Kidney tubule cell (primary cell): Measurements from ENCODE around the gene KIF14.

Source experiments
- DNase-seq: peaks from one replicate; pipeline ENCODE4 v3.0.0-alpha.2; 2018; ENCODE audit warnings: low spot score

The KIF14 gene

GRCh38 chr1:200620273-200621131, at the start of gene KIF14:
Gene KIF14, minus strand, starts transcription at chr1:200620751. Its CDS starts 2,028 bp downstream, at chr1:200618723.
- DNase-seq: peak; percentile 92

- DNase-seq: peak; percentile 97
Observed at GRCh38 chr1:200669314-200670241, 49.0 kb upstream of the KIF14 start, which contains the start of gene DDX59. Gene DDX59, minus strand, starts transcription at chr1:200669907. Its CDS starts 3,167 bp downstream, at chr1:200666740.

GRCh38 chr1:200668514-200669313, 48.2 kb upstream of the KIF14 start:
- DNase-seq: no peak

- DNase-seq: no peak
Observed at GRCh38 chr1:200666309-200666708, 45.8 kb upstream of the KIF14 start.

- DNase-seq: no peak
Observed at GRCh38 chr1:200665861-200666260, 45.3 kb upstream of the KIF14 start.

GRCh38 chr1:200660719-200661118, 40.2 kb upstream of the KIF14 start:
- DNase-seq: no peak

GRCh38 chr1:200659269-200659668, 38.7 kb upstream of the KIF14 start:
- peak; percentile 96 for DNase-seq

- DNase-seq: no peak
Observed at GRCh38 chr1:200658037-200658818, 37.7 kb upstream of the KIF14 start.

- peak; percentile 57 for DNase-seq
Observed at GRCh38 chr1:200654660-200655059, 34.1 kb upstream of the KIF14 start.

- no peak for DNase-seq
Observed at GRCh38 chr1:200653022-200653462, 32.5 kb upstream of the KIF14 start.

- no peak for DNase-seq
Observed at GRCh38 chr1:200652378-200652777, 31.8 kb upstream of the KIF14 start.

GRCh38 chr1:200646515-200646914, 26.0 kb upstream of the KIF14 start:
- DNase-seq: no peak

- DNase-seq: no peak
Observed at GRCh38 chr1:200644021-200644420, 23.5 kb upstream of the KIF14 start.

- no peak for DNase-seq
Observed at GRCh38 chr1:200642481-200642880, 21.9 kb upstream of the KIF14 start.

- no peak for DNase-seq
Observed at GRCh38 chr1:200640963-200641401, 20.4 kb upstream of the KIF14 start.

- no peak for DNase-seq
Observed at GRCh38 chr1:200640373-200640962, 19.9 kb upstream of the KIF14 start.

GRCh38 chr1:200638073-200638472, 17.5 kb upstream of the KIF14 start:
- no peak for DNase-seq

GRCh38 chr1:200636681-200637080, 16.1 kb upstream of the KIF14 start:
- DNase-seq: no peak

- DNase-seq: no peak
Observed at GRCh38 chr1:200634261-200635122, 13.9 kb upstream of the KIF14 start.
